ENCODE data around the gene PIAS1.

DNA sequence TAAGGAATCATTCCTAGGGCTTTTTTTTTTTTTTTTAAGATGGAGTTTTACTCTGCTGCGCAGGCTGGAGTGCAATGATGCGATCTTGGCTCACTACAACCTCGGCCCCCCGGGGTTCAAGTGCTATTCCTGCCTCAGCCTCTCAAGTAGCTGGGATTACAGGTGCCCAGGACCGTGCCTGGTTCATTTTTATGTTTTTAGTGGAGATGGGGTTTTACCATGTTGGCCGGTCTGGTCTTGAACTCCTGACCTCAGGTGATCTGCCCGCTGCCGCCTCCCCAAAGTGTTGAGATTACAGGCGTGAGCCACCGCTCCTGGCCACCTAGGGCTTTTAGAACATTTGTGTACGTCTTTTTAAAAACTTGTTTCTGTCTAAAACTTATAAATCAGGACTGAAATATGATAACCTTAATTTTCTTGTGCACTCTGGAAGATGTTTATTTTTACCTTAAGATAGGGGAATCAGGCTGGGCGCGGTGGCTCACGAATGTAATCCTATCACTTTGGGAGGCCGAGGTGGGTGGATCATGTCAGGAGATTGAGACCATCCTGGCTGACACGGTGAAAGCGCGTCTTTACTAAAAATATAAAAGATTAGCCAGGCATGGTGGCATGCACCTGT lies 21.8 kb downstream of the PIAS1 start:
- TF ChIP-seq, protein P1, sequence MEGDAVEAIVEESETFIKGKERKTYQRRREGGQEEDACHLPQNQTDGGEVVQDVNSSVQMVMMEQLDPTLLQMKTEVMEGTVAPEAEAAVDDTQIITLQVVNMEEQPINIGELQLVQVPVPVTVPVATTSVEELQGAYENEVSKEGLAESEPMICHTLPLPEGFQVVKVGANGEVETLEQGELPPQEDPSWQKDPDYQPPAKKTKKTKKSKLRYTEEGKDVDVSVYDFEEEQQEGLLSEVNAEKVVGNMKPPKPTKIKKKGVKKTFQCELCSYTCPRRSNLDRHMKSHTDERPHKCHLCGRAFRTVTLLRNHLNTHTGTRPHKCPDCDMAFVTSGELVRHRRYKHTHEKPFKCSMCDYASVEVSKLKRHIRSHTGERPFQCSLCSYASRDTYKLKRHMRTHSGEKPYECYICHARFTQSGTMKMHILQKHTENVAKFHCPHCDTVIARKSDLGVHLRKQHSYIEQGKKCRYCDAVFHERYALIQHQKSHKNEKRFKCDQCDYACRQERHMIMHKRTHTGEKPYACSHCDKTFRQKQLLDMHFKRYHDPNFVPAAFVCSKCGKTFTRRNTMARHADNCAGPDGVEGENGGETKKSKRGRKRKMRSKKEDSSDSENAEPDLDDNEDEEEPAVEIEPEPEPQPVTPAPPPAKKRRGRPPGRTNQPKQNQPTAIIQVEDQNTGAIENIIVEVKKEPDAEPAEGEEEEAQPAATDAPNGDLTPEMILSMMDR (IDR thresholded peaks at IDR 0.05; ENCODE audit: low read length) = no peak
- TF ChIP-seq EZH2 (optimal IDR thresholded peaks at IDR 0.05; ENCODE audit: low read depth, low read length) (no peak), EZH2phosphoT487 (IDR thresholded peaks at IDR 0.05; ENCODE audit: low read length) (no peak)
